ENCODE measurements around the gene CELF2. TPM values are rescaled to one million over a fixed set of nuclear protein-coding genes. Genes with fewer than 3 reads are reported as not detected.
"Not testable (repeated sequence)": the region's sequence is repeated elsewhere in the genome, so short reads cannot be mapped to it uniquely, and the experiment has no call there.

Gene CELF2
- total RNA-seq, 2 donors from 2014 or later = 28.4 to 33.7 TPM

DNA sequence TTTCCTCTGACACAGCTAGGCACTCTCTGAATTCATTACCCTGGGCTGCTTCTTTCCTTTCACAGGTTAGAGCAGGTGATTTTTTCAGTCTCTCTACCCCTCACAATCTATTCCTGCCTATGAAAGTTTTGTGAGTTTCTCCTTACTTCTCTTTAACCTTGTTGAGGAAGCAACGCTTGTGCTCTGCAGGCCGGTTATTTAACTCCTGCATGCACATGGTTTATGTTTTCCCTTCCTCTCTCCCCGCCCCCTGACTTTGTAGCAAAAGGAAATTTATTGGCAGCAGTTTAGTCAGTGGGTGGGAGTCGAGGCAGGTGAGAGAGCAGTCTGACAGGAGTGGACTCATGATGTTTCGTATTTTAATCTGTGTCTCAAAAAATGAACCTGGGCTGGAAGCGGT lies 91.9 kb downstream of the CELF2 start:
- ATAC-seq (no peak), DNase-seq (no peak)
- intact Hi-C loops (cut with DNase I, micrococcal nuclease) = no loop called here

DNA sequence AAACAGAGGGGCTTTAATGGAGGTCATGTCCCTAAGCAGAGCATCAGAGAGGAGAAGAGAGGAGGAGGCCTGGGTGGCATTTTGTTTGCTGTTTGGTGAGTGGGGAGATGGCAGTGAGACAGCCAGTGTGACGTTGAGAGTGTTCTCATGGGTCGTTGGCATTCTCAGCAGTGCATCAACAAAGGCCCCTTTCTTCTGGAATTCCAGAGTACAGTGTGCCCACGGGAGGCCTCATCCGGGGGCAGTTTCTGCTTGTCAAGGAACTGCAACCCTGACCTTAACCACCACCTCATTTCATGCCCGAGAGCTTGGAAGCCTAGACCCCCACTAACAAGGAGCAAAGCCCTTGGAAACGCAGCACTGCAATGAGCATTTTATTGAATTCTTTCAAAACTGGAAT lies 92.9 kb downstream of the CELF2 start:
- no peak for ATAC-seq
- DNase-seq = no peak
- intact Hi-C loops (cut with DNase I, micrococcal nuclease) = loop anchor here in 1 of 2 donors (10.0 kb wide), 1 partner anchor 154 kb away; no protein-coding TSS in a partner anchor

DNA sequence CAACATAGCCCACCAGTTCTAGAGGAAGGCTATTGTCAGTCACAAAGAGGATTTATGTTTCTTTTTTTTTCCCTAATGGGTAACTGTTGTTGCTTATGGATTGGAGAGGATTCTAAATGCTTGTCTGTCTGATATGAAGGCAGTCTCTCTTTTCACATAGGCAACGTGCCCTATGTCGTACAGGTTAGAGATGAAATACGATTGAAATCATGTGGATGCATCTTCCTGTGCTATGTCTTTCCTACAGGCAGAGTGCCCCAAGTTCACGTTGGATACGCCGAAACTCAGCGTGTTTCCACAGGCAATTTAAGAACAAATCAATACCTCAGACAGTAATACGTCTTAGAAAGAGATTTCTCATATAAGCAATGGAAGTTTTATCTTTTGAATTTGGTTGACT lies 93.8 kb downstream of the CELF2 start:
- ATAC-seq (no peak), DNase-seq (no peak)
- intact Hi-C loops (cut with DNase I, micrococcal nuclease) = loop anchor here in 1 of 2 donors (10.0 kb wide), 1 partner anchor 153 kb away; no protein-coding TSS in a partner anchor

DNA sequence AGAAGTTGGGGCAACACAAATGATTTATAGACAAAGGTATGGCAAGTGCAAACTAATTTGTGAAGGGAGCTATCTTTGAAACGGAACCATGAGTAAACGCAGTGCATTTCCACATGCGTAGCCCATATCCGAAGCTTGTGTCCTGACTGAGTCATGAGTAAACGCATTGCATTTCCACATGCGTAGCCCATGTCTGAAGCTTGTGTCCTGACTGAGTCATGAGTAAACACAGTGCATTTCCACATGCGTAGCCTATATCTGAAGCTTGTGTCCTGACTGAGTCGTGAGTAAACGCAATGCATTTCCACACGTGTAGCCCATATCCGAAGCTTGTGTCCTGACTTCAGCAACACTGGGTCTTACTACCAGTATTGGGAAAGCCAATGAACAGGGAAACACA lies 95.0 kb downstream of the CELF2 start:
- intact Hi-C loops (cut with DNase I, micrococcal nuclease) = loop anchor here in 1 of 2 donors (10.0 kb wide), 1 partner anchor 152 kb away; no protein-coding TSS in a partner anchor
- no peak for ATAC-seq

DNA sequence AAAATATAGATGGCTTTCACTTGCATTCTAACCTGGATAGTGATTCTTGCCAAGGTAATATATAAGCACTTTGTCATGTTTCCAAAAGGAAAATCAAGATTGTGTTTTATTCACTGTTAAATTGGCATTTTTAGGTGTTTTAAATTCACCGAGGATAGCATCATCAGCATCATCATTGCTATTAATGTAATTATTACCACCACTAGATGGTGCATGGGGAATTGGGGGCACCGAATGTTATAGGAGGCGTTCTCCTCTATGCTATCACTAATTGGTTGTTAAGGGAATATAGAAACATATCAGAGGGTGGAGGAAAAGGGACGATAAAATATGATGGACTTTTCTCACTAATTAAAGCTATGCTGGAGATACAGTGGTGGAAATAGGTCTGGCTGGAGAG lies 95.5 kb downstream of the CELF2 start:
- intact Hi-C loops (cut with DNase I, micrococcal nuclease) = loop anchor here in 1 of 2 donors (10.0 kb wide), 1 partner anchor 152 kb away; no protein-coding TSS in a partner anchor
- ATAC-seq (no peak), DNase-seq (no peak)

More for the DNA sequence above, 95.0 kb downstream of the CELF2 start:
- no peak for DNase-seq

DNA sequence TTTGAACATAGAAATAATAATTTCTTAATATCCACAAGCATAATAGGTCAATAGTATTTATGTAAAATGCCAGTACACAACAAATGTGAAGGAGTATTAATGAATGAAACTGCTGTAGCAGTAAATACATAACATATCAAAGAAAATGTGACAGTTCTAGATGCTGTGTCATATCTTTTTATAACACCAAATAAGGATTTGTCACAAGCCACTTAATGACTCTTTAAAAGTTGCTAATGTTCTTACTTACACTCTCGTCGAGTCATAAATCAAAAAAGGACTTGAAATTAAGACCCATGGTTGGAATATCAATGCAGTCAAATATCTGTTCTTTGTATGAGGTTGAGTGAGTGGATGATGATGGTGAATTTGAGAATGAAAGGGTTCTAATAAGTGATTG lies 96.6 kb downstream of the CELF2 start:
- no peak for ATAC-seq

DNA sequence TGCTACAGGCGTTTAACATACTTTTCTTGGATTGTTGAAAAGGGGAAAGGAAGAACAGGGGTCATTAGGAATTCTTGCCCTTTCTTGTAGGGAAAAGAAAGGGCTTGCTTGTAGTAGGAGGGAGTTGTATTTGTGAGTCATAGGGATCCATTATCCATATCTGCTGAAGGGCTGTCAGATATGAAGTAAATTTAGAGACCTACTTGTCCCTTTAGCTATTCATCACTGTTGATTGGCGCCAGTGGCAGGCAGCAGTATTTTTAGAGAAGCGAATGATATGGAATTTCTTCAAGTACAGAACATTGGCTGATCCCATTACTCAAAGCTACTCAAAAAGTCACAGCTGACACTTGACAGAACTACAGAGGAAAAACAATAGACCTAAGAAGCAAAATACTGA lies 97.7 kb downstream of the CELF2 start:
- DNase-seq (no peak), ATAC-seq (no peak)
- intact Hi-C loops (cut with DNase I, micrococcal nuclease) = loop anchor here in 1 of 2 donors (10.0 kb wide), 1 partner anchor 149 kb away; no protein-coding TSS in a partner anchor

More for the DNA sequence above, 96.6 kb downstream of the CELF2 start:
- intact Hi-C loops (cut with DNase I, micrococcal nuclease) = loop anchor here in 1 of 2 donors (10.0 kb wide), 1 partner anchor 151 kb away; no protein-coding TSS in a partner anchor
- no peak for DNase-seq

DNA sequence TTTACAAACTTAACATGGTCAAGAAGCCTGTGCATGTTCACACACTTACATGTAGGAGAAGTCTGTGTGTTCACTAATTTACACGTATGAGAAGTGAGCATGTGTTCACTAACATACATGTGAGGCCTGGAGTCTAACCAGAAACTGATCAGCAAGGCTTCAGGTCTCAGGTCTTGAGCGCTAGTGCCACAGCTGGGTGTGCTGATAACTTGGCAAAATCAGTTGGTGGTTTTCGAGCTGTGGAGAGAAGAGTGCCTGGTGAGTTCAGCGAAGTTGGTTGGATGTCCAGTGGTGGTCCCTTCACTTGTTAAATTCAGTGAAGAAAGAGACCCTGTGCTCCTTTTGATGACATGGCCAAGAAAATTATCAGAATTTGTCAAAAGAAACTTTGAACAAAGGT lies 98.7 kb downstream of the CELF2 start:
- ATAC-seq (no peak), DNase-seq (no peak)
- intact Hi-C loops (cut with DNase I, micrococcal nuclease) = loop anchor here in 1 of 2 donors (10.0 kb wide), 1 partner anchor 148 kb away; no protein-coding TSS in a partner anchor

DNA sequence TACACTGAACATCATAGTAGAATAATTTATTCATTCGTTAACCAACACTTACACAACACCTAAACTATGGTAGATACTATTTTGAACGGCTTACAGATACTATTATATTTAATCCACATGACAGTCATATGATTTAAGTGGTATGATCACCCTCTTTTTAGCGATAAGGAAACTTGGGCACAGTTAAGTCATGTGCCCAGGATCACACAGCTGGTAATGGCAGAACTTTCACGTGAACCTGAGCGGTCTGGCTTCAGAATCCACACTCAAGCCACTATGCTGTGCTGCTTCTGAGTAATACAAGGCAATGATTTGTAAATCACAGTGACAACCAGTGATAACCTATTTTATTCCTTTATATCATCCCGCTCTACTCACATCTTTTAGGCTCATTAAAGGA lies 99.1 kb downstream of the CELF2 start:
- ATAC-seq = no peak
- intact Hi-C loops (cut with DNase I, micrococcal nuclease) = loop anchor here in 1 of 2 donors (10.0 kb wide), 1 partner anchor 148 kb away; no protein-coding TSS in a partner anchor
- DNase-seq = no peak

DNA sequence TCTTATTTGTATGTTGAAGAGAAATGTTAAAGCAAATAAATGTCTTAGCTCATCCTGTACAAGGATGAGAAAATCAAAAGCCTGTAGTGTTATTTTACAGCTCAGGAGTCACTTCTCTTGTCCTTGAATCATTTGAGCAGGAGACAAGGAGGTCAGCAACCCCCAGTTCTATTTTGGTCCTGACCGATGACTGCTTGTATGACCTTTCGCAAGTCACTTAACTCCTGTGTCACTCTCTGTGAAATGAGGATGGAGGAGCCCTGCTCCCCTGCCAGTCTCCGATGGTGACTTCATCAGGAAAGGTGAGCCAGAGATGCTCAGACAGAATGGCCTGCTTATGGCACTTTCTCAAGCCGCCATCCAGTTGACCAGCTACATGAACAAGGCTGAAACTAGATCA lies 101.0 kb downstream of the CELF2 start:
- intact Hi-C loops (cut with DNase I, micrococcal nuclease) = loop anchor here in 1 of 2 donors (10.0 kb wide), 1 partner anchor 146 kb away; no protein-coding TSS in a partner anchor

DNA sequence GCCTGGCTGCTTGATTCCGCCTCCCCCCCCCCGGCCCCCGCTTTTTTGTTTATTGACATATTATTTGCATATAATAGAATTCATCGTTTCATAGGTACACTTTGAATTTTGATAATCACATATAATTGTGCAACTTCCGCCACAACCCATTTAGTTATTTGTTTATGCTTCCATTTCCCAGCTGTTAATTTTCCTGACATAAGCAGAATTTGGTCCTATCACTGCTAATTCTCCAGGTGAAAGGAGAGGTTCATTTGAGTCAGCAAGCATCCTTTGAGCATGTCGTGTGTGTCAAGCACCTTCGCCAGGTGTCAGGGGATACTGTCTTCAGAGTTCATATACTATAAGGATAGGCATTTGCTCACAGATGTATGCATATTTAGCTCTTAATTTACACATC lies 102.2 kb downstream of the CELF2 start:
- no peak for ATAC-seq
- intact Hi-C loops (cut with DNase I, micrococcal nuclease) = loop anchor here in 1 of 2 donors (10.0 kb wide), 1 partner anchor 145 kb away; no protein-coding TSS in a partner anchor
- no peak for DNase-seq

More for the DNA sequence above, 101.0 kb downstream of the CELF2 start:
- ATAC-seq = no peak
- no peak for DNase-seq

DNA sequence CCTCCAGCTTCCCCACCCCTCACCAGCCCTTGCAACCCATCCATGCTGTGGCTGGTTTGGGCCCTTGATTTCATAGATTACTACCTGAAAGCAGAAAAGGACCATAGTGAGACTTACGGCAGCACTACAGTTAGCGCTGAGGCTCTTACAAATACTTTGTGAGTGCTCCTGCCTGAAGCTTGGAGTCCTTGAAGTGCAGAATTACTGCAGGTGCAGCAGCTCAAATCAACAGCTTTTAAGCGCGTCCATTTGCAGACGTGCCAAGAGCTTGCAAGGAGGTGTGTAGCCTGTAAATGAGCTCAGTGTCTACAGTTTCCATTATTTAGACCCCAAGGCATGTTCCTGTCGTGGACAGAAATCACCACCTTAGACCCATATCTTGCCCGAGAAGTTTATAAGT lies 103.0 kb downstream of the CELF2 start:
- no peak for DNase-seq
- ATAC-seq = no peak
- intact Hi-C loops (cut with DNase I, micrococcal nuclease) = no loop called here

DNA sequence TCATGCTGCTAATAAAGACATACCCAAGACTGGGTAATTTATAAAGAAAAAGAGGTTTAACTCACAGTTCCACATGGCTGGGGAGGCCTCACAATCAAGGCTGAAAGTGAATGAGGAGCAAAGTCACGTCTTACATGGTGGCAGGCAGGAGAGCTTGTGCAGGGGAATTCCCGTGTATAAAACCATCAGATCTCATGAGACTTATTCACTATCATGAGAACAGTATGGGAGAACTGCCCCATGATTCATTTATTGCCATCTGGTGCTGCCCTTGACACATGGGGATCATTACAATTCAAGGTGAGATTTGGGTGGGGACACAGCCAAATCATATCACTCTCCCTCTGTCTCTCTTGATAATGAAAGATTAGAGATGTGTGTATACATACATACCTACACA lies 106.2 kb downstream of the CELF2 start:
- intact Hi-C loops (cut with DNase I, micrococcal nuclease); DNase-seq: not testable (repeated sequence)
- peak; percentile 37 for ATAC-seq

DNA sequence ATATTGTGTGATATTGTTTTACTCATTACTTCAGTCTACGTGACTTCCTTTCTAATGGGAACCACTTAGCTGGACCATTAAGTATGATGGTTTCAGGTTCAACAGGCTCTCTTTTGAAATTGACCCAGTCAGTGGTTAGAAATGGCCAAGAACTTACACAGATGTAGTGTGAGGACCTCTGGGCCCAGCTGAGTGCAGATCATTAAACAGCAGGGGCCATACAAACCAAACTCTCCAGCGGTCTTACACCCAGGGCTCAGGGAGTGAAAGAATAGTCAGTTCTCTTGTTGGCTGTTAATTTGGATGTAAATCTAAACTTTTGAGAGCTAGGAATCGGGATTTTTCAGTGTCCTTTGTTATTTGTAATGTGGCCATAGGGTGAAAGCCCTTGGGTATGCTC lies 107.3 kb downstream of the CELF2 start:
- intact Hi-C loops (cut with DNase I, micrococcal nuclease) = no loop called here
- DNase-seq = no peak
- no peak for ATAC-seq

DNA sequence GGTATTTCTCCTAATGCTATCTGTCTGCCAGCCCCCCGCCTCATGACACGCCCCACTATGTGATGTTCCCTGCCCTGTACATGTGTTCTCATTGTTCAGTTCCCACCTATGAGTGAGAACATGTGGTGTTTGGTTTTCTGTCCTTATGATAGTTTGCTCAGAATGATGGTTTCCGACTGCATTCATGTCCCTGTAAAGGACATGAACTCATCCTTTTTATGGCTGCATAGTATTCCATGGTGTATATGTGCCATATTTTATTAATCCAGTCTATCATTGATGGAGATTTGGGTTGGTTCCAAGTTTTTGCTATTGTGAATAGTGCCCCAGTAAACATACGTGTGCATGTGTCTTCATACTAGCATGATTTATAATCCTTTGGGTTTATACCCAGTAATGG lies 109.3 kb downstream of the CELF2 start:
- intact Hi-C loops (cut with DNase I, micrococcal nuclease); ATAC-seq; DNase-seq: not testable (repeated sequence)

DNA sequence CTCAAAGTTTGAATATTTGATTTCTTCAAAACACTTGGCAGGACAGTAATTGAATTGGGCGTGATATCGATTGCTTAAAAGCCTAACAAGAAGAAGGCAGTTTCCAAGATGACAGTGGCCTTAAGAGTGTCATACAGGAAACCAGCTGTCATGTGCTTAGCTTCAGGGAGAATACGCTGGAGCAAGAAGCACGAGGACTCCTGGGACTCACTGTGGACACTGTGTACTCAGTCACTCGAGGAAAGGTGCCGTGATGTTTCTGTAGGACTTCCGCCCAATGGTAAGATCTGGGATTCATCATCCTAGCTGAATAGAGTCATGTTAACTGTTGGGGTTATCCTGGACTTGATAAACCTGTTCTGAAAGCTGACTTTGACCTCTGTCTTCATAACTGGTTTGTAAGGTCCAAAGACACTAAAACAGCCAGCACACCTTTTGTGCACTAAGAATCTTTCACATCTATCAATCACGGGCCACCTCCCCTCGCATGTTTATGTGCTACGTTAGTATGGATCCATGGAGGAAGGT lies 113.5 kb downstream of the CELF2 start:
- DNase-seq (peak; percentile 27 to 70), ATAC-seq (peak; percentile 96)
- intact Hi-C loops (cut with DNase I, micrococcal nuclease) = no loop called here

DNA sequence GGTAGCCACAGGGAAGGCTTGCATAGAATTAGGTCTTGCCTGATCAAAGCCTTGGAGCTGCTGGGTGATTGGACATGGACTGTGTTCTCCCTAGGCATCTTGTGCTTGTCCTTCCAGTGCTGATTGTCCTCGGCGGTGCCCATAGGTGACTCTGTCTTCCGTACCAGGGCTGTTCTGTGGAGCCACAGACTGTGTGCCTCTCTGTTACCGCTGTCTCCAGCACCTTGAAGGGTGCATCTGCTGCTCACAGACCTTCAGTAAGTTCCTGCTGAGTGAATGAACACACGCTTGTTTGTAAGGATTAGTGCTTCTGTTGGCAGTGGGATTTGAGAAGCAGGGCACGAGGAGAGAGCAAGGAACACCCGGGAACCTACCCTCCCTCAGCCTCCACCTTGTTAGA lies 116.7 kb downstream of the CELF2 start:
- no peak for DNase-seq
- intact Hi-C loops (cut with DNase I, micrococcal nuclease) = no loop called here
- no peak for ATAC-seq

DNA sequence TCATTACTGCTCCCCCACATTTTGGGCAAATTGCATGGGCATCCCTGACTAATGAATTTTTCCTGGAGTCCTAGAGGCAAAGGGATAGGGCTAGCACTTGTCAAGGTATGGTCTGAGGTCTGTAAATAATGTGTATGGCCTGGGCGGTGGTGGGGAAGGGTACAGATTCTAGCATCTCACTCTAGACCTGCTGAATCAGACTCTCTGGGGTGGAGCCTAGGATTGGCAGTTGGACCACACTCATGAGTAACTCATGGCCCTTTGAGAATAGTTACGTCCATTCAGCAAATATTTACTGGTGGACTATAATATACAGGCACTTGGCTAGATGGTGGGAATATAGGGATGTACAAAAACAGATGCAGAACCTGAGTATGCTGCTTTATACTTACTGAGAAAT lies 118.0 kb downstream of the CELF2 start:
- DNase-seq (no peak), ATAC-seq (no peak)
- intact Hi-C loops (cut with DNase I, micrococcal nuclease) = no loop called here

DNA sequence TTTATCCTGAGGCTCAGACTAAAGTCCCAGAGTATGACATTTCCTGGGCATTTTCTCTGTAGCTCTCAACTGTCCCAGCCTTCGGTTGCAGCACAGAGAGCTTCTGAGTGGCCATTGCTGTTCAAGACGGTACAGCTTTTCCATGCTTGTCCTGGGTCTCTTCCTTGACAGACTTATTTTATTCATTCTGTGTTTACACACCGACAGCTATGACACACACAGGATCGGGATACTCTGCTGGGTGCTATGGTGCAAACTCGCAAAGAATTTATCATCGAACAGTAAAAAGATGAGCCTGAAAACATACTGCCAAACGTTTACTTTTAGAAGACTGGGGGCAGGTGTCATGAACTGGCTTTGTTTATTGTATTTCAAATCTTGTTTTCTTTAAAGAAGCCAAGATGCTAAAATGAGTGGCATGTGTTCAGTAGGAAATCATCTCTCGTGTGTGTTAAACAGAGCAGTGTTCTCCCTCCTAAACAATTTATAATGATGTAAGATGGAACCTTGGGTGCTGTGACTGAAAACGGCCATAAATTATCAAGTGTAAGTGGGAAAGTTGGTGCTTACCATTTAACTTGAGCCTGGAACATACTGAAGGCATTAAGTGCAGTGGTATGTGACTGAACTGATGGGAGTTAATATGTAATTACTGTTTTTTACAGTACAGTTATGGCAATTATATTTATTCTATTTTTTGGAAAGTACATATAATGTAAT lies 120.8 kb downstream of the CELF2 start:
- DNase-seq (no peak), ATAC-seq (no peak)
- intact Hi-C loops (cut with DNase I, micrococcal nuclease) = no loop called here

DNA sequence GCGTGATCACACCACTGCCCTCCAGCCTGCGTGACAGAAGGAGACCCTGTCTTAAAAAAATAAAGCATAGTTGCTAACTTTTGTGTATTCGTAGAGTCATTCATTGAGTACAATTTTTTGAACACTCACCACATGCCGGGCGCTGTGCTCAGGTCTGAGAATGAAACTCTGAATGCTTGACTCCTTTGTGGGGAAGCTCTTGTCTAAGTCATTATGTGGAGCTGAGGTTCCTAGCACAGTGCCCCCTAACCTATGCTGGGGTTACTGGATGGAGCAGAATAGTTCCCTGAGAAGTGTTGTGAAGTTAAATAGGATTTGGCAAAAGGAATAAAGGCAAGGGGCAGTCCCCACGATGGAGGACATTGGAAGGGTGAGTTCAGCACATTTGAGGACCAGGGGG lies 123.3 kb downstream of the CELF2 start:
- DNase-seq = no peak
- no peak for ATAC-seq
- intact Hi-C loops (cut with DNase I, micrococcal nuclease) = no loop called here

Data from left colon (tissue), 2 donors.